WERI-Rb-1 (cell line): ENCODE measurements around the gene MYO5C.
"Not testable (repeated sequence)": the region's sequence is repeated elsewhere in the genome, so short reads cannot be mapped to it uniquely, and the experiment has no call there.

Source experiments
- DNase-seq: peaks from one replicate; pipeline ENCODE4 v3.0.0-alpha.2; 2020
- H3K27ac ChIP-seq: fragments of 250-450 bp; sonication (Bioruptor Pico); 2 replicates; pipeline ENCODE4 v1.5.1; 2020; ENCODE audit warnings: mild to moderate bottlenecking, moderate library complexity
- H3K27me3 ChIP-seq: fragments of 250-450 bp; sonication (Bioruptor Pico); 2 replicates; pipeline ENCODE4 v1.5.1; 2021; ENCODE audit warnings: mild to moderate bottlenecking, low read depth, moderate library complexity; ENCODE audit not compliant: insufficient read depth, severe bottlenecking
- H3K36me3 ChIP-seq: fragments of 250-450 bp; sonication (Bioruptor Pico); 2 replicates; pipeline ENCODE4 v1.5.1; 2020; ENCODE audit warnings: mild to moderate bottlenecking, moderate library complexity
- H3K4me3 ChIP-seq: 2 replicates; pipeline ENCODE4 v1.5.1; 2011; ENCODE audit warnings: low read depth, mild to moderate bottlenecking, control low read depth, low read length
- H3K9me3 ChIP-seq: fragments of 250-450 bp; sonication (Bioruptor Pico); 2 replicates; pipeline ENCODE4 v1.5.1; 2021; ENCODE audit warnings: mild to moderate bottlenecking, moderate library complexity; ENCODE audit not compliant: severe bottlenecking
- TF ChIP-seq, protein P1 (sequence below): IDR thresholded peaks from 2 replicates; pipeline ENCODE4 v1.5.1; 2011; ENCODE audit warnings: low read depth, mild to moderate bottlenecking, control low read depth, inconsistent platforms, low read length

The MYO5C gene

DNA sequence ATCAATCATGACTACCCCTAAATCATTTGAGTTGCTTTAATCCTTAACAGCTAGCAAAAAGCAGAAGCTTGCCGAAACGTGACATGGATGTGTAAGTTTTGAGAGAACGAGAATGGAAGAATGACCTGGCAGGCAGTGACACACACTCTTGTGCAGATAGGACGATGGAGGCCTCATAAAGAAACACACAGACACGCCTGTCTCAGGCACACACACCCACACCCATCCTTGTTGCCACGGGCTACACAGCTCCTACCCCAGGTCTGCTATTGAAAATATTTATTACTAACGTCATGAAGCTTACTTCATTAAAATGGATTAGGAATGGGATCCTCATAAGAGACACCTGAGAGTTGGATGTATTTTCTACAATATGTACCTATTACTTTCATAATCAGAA lies 8.5 kb downstream of the MYO5C start:
- no peak overlapping the region for H3K27ac ChIP-seq
- TF ChIP-seq, protein P1, sequence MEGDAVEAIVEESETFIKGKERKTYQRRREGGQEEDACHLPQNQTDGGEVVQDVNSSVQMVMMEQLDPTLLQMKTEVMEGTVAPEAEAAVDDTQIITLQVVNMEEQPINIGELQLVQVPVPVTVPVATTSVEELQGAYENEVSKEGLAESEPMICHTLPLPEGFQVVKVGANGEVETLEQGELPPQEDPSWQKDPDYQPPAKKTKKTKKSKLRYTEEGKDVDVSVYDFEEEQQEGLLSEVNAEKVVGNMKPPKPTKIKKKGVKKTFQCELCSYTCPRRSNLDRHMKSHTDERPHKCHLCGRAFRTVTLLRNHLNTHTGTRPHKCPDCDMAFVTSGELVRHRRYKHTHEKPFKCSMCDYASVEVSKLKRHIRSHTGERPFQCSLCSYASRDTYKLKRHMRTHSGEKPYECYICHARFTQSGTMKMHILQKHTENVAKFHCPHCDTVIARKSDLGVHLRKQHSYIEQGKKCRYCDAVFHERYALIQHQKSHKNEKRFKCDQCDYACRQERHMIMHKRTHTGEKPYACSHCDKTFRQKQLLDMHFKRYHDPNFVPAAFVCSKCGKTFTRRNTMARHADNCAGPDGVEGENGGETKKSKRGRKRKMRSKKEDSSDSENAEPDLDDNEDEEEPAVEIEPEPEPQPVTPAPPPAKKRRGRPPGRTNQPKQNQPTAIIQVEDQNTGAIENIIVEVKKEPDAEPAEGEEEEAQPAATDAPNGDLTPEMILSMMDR = no peak
- no peaks in the 10 kb centered on the region; the same call in 1 of the 2 replicates for H3K36me3 ChIP-seq
- H3K27me3 ChIP-seq = no peaks in the 10 kb centered on the region
- no peak overlapping the region for H3K4me3 ChIP-seq
- no peaks in the 10 kb centered on the region for H3K9me3 ChIP-seq
- DNase-seq = no peak

DNA sequence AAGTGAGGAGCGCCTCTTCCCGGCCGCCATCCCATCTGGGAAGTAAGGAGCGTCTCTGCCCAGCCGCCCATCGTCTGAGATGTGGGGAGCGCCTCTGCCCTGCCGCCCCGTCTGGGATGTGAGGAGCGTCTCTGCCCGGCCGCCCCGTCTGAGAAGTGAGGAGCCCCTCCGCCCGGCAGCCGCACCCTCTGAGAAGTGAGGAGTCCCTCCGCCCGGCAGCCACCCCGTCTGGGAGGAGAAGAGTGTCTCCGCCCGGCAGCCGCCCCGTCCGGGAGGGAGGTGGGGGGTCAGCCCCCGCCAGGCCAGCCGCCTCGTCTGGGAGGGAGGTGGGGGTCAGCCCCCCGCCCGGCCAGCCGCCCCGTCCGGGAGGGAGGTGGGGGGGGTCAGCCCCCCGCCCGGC lies 9.7 kb downstream of the MYO5C start:
- H3K4me3 ChIP-seq, H3K27ac ChIP-seq, H3K9me3 ChIP-seq, H3K27me3 ChIP-seq, DNase-seq, H3K36me3 ChIP-seq: not testable (repeated sequence)

DNA sequence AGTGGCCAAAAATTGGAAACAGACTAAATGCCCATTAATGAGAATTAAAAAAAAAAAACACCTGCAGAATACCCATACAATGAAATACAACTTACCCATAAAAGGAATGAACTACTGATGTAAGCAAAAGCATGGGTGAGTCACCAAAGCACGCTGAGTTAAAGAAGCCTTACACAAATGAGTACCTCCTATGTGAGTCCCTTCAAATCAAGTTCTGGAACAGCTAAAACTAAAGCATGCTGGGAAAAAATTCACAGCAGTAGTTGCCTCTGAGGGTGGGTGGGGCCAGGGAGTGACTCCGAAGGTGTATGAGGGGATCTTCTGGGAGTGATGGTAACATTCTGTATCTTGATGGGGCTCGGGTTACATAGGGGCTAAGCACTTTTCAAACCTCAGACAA lies 11.4 kb downstream of the MYO5C start:
- no peak for DNase-seq
- TF ChIP-seq, protein P1 = no peak
- no peak overlapping the region for H3K27ac ChIP-seq
- no peaks in the 10 kb centered on the region for H3K27me3 ChIP-seq
- H3K9me3 ChIP-seq = no peaks in the 10 kb centered on the region
- H3K4me3 ChIP-seq = no peak overlapping the region
- peaks cover 2% of the 10 kb centered on the region for H3K36me3 ChIP-seq

DNA sequence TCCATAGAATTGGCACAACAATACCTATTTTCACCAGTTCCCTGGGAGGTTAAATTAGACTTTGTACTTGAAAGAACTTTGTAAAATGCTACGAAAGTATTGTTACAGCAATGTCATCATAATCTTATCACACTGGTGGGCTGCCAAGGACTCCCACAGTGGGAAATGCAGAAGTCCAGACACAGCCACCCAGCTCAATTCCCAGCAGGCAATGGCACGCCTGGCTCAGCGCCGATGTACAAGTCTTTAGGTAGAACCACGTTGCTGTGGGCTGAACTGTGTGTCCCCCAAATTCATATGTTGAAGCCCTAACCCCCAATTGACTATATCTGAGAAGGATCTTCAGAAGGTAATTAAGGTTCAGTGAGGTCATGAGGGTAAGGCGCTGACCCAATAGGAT lies 12.3 kb downstream of the MYO5C start:
- TF ChIP-seq, protein P1 = no peak
- Histone ChIP-seq H3K4me3 (no peak overlapping the region), H3K9me3 (no peaks in the 10 kb centered on the region), H3K36me3 (peaks cover 5% of the 10 kb centered on the region), H3K27ac (no peak overlapping the region), H3K27me3 (no peaks in the 10 kb centered on the region)
- no peak for DNase-seq

DNA sequence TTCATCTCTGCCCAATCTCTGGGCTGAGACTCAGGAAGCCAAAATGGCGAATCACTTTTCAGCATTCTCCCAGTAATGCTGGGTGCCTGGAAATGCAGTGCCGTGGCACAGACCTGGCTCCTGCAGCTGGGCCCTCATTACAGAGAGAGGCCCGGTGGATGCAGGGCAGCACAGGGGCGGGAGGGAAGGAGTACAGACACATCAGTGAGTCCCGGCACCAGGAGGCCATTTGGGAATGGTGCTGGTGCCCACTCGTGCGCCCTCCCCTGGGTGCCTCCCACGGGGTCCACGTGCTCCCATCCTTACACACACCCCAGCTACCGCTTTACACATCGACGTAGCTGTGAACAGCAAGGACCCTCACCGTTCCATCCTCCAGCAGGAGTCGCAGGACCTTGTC lies 13.2 kb downstream of the MYO5C start:
- Histone ChIP-seq H3K9me3 (no peaks in the 10 kb centered on the region), H3K27ac (no peak overlapping the region), H3K4me3 (no peak overlapping the region), H3K36me3 (peaks cover 11% of the 10 kb centered on the region), H3K27me3 (no peaks in the 10 kb centered on the region)
- no peak for DNase-seq
- TF ChIP-seq, protein P1 = no peak

DNA sequence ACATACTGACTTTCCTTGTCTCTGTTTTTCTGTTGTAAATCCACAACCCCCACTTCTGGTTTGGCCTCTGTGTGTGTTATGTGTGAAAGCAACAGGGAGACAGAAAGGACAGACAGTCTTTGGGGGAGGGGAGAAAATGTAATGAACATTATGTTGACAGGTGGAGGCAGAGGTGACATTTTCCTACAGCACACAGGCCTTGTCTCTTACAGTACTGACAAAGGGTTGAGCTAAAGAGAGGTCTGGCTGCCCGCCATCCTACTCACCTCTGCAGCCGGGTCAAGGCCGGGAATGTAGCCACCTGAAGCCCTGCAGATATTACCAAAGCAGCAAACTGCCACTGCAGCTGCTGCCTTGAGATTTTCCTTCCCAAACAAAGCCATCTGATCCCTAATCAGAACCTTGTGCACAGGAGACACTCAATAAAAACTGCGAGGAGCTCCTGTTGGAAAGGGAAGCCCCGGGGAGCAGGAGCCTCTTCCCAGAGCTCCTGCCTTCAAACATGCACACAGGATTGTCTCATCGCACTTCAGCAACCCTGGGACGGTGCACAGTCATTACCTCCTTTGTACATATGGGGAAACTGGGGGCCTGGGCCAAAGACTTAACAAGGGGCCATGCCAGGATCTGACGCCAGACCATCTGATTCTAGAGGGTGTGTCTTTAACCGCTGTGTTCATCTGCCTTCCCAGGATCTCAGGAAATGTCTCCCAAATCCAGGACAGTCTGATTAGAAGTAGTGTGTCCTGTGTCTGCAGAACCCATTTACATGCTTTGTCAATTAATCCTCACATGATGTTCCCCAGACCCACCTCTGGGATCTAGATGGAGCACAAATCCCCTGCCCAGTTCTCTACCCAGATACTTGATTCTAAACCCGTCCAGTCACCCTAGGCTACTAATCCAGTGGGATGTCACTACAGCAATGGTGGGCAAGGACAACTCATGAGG lies 14.2 kb downstream of the MYO5C start:
- DNase-seq = no peak
- Histone ChIP-seq H3K27me3 (no peaks in the 10 kb centered on the region), H3K27ac (peak overlapping the region; percentile 24; the same call in 1 of the 2 replicates), H3K9me3 (no peaks in the 10 kb centered on the region), H3K36me3 (peaks cover 12% of the 10 kb centered on the region), H3K4me3 (no peak overlapping the region)
- TF ChIP-seq, protein P1 = no peak
